GM19193 (cell line): ENCODE results near the gene RPL13A.

ENCODE experiments used
- POLR2A ChIP-seq: IDR thresholded peaks from 4 replicates; pipeline ENCODE4 v1.6.1; 2011; ENCODE audit not compliant: insufficient read depth, insufficient read length; ENCODE audit errors: extremely low read depth

RPL13A gene

DNA sequence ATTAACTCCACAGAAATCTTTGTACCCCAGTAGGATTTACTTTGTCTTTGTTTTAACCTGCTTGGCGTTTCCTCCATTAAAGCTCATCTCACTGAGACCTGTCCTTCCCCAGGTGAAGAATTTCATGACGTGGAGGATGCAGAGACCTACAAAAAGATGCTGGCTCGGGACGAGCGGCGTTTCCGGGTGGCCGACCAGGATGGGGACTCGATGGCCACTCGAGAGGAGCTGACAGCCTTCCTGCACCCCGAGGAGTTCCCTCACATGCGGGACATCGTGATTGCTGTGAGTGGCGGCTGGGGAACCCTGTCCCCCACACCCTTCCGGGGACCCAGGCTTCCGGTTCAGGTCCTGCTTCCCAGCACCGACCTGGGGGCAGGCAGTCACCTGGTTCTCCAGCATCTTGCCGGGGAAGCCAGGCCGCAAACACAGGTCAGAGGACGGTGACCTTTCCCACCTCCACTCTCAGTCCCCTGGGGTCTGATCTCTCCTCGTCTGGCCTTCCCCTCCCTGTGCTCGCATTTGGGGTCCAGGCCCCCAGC lies 49.6 kb downstream of the RPL13A start:
- TF ChIP-seq POLR2A = no peak

DNA sequence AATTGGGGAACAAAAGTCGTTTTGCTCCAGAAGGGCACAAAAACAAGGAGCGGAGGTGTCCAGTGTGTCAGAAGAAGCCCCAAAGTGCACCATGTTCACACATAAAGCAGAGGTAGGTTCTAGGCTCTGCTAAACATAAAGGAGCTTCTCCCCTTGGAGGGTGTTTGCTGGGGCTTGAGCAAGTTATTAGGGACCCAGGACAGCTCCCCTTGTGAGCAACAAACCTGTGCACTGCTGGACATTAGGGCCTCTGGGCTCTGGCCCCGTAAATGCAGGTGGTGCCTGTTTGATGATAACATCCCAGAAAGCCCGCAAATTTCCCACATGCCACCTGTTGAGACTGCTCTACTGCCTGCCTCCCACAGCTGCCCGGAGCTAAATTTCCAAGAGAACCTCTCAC lies 51.2 kb downstream of the RPL13A start:
- TF ChIP-seq POLR2A = no peak

GRCh38 chr19:49539192-49539952 lies 52.0 kb downstream of the RPL13A start:
- TF ChIP-seq POLR2A = no peak
